ENCODE results near the gene LSP1. TPM values are rescaled to one million over a fixed set of nuclear protein-coding genes. Genes with fewer than 3 reads are reported as not detected.

Gene LSP1
- total and polyA plus RNA-seq, 2 of the 8 experiments (the other 6 are each of a cell fraction or from before 2014, with no cell fraction given) = 0.03 TPM; not detected in 1

DNA sequence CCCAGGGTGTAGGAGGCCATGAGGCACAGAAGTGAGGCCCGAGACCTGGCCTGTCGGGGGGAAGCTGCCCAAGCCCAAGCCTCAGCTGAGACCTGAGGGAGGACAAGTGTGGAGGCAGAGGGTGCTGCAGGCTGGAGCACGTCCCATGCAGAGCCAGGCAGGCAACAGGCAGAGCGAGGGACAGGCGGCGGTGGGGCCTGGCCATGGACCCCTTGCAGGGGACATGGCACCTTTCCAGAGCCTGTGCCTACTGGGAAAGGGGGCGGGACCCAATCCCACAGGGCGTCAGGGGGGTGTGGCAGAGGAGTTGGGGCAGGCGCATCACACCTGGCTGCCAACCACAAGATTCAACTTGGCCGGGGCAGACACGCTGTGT lies 9.8 kb upstream of the LSP1 start:
- no peak overlapping the region for H3K18ac ChIP-seq (ENCODE audit: extremely low read depth, low read length)
- no peak overlapping the region for H3K23ac ChIP-seq (ENCODE audit: insufficient read length)
- no peak overlapping the region for H4K91ac ChIP-seq (replicated peaks; ENCODE audit: insufficient read length, low read length)
- DNase-seq (ENCODE audit: low read depth in 1 of 2, low spot score in 2 of 2) = no peak
- no peak overlapping the region for H3K4me3 ChIP-seq (ENCODE audit: extremely low read depth in 1 of 4, insufficient read depth in 2 of 4, low read depth in 3 of 4, low read length in 4 of 4)
- H2AFZ ChIP-seq (ENCODE audit: low read length) = no peak overlapping the region
- WGBS, 2 experiments (ENCODE audit: extremely low coverage in 1 of 2, insufficient coverage in 1 of 2, insufficient read length in 1 of 2, insufficient replicate concordance in 2 of 2, low coverage in 1 of 2, low lambda C conversion rate in 2 of 2, missing lambda C conversion rate in 1 of 2) = 93% methylated on average over 7 of the region's 11 CpGs; no CpG with 5 or more reads in 1 of the 2 experiments
- H3K9me3 ChIP-seq (ENCODE audit: insufficient read depth in 2 of 2, low read depth in 1 of 2, low read length in 1 of 2) = no peaks in the 10 kb centered on the region
- no peaks in the 10 kb centered on the region for H3K79me2 ChIP-seq (ENCODE audit: control insufficient read depth in 1 of 2, insufficient read depth in 2 of 2, low read length in 2 of 2)
- no peak overlapping the region for H3K14ac ChIP-seq (ENCODE audit: insufficient read length)
- no peak overlapping the region for H3K27ac ChIP-seq (ENCODE audit: low read depth, low read length)
- no peak overlapping the region for H4K5ac ChIP-seq (ENCODE audit: insufficient read length, low read depth, low read length)
- H2BK20ac ChIP-seq (ENCODE audit: low read length) = no peak overlapping the region
- H3K36me3 ChIP-seq (ENCODE audit: control insufficient read depth in 2 of 4, insufficient read depth in 4 of 4, low read length in 3 of 4) = no peaks in the 10 kb centered on the region
- CTCF ChIA-PET (ENCODE audit: partially characterized antibody) = interaction anchor here (0.9 to 3.7 kb wide), 5 partner anchors 10 to 313 kb away, joined by 3 to 34 read pairs (median 4); no protein-coding TSS in a partner anchor
- POLR2A ChIA-PET (ENCODE audit: partially characterized antibody) = interaction anchor here (0.6 kb wide), 1 partner anchor 279 kb away, joined by 3 read pairs; no protein-coding TSS in a partner anchor
- H3K79me1 ChIP-seq (ENCODE audit: low read depth, low read length) = no peaks in the 10 kb centered on the region
- no peaks in the 10 kb centered on the region for H3K23me2 ChIP-seq (ENCODE audit: low read depth, low read length)
- no peak overlapping the region for H3K56ac ChIP-seq (replicated peaks; ENCODE audit: insufficient read length, low read depth, low read length)
- H2AK5ac ChIP-seq (ENCODE audit: low read depth, low read length) = no peak overlapping the region; the same call in 1 of the 2 replicates
- TF ChIP-seq KDM1A (IDR thresholded peaks at IDR 0.05; ENCODE audit: borderline replicate concordance, low read length) = no peak
- TF ChIP-seq CEBPB (IDR thresholded peaks at IDR 0.05; ENCODE audit: low read depth, low read length) = no peak
- TF ChIP-seq SIRT6 (IDR thresholded peaks at IDR 0.05; ENCODE audit: low read length) = no peak
- no peak for TF ChIP-seq FOSL1 (IDR thresholded peaks at IDR 0.05; ENCODE audit: insufficient read depth, low read depth, low read length)
- H3K9ac ChIP-seq (replicated peaks in 1 of 4; ENCODE audit: extremely low read depth in 1 of 4, low read depth in 3 of 4, low read length in 3 of 4) = no peak overlapping the region
- H3K4me2 ChIP-seq (ENCODE audit: insufficient read depth in 1 of 2, low read depth in 2 of 2, low read length in 2 of 2) = no peak overlapping the region
- no peaks in the 10 kb centered on the region for H3K27me3 ChIP-seq (replicated peaks in 1 of 4; ENCODE audit: control insufficient read depth in 3 of 4, extremely low read depth in 1 of 4, insufficient read depth in 3 of 4, low read length in 3 of 4)
- H2BK120ac ChIP-seq (replicated peaks; ENCODE audit: low read depth, low read length) = no peak overlapping the region
- no peak for FAIRE-seq
- H4K8ac ChIP-seq (ENCODE audit: extremely low read depth, insufficient read depth, low read length) = no peak overlapping the region; the same call in 1 of the 2 replicates
- H2BK5ac ChIP-seq (ENCODE audit: low read depth, low read length) = no peak overlapping the region
- H3K4me1 ChIP-seq (replicated peaks in 1 of 4; ENCODE audit: control insufficient read depth in 3 of 4, insufficient read depth in 4 of 4, low read length in 3 of 4) = peaks cover 0 to 3% (median 0%) of the 10 kb centered on the region in 4 experiments; a peak in 1 of 7 replicates
- H3K4ac ChIP-seq (replicated peaks; ENCODE audit: insufficient read length, low read depth, low read length) = no peak overlapping the region
- H4K20me1 ChIP-seq (replicated peaks in 1 of 2; ENCODE audit: control insufficient read depth in 1 of 2, insufficient read depth in 2 of 2, low read length in 2 of 2) = no peaks in the 10 kb centered on the region
- no peak overlapping the region for H2BK15ac ChIP-seq (ENCODE audit: low read length)
- H2BK12ac ChIP-seq (ENCODE audit: low read depth, low read length) = no peak overlapping the region

Measured in H1 (cell line).